Stimulated activated CD8-positive, alpha-beta memory T cell treated with anti-CD3 and anti-CD28 coated beads, Interleukin-15, amount 100 ng/mL, for 4 hours (primary cell): Measurements from ENCODE around the gene PIGS.

ENCODE experiments used
- DNase-seq, 2 donors: peaks; one replicate each; pipeline ENCODE4 v3.0.0-alpha.2; 2020; ENCODE audit warnings: low read depth in 2 of 2

PIGS gene

DNA sequence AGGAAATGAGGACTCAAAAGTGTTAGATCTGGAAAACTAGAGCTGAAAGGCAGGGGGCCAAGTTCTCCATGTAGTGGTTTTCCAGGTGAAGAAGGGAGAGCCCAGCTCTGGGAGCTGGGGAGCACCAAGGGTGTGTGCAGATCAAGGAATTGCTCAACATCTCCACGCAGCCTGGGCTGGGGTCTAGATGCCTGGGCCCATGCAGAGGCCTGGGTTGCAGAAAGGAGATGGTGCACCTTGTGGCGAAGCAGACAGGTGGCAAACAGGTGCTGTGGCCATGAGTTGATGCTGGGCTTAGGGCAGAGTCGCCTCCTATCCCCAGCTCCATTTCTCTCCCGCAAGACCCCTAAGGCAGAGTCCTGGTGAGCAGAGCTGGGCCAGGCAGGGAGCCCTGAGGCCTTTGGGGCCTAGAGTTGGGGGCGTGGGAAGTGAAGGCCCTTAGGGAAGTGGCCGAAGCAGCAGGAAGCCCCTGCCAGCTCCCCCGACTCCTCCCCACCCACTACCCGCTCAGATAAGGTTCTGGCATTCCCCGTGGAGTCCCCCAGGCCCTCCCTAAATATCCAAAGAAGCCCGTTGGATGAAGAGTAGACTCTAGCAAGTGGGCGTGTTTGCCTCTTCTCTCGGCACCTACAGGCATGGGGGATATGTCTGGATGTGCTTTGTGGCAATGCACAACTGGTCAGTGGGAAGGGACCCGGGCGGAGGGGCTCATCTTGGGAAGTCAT is 64.4 kb downstream of the PIGS start:
- no peak for DNase-seq

DNA sequence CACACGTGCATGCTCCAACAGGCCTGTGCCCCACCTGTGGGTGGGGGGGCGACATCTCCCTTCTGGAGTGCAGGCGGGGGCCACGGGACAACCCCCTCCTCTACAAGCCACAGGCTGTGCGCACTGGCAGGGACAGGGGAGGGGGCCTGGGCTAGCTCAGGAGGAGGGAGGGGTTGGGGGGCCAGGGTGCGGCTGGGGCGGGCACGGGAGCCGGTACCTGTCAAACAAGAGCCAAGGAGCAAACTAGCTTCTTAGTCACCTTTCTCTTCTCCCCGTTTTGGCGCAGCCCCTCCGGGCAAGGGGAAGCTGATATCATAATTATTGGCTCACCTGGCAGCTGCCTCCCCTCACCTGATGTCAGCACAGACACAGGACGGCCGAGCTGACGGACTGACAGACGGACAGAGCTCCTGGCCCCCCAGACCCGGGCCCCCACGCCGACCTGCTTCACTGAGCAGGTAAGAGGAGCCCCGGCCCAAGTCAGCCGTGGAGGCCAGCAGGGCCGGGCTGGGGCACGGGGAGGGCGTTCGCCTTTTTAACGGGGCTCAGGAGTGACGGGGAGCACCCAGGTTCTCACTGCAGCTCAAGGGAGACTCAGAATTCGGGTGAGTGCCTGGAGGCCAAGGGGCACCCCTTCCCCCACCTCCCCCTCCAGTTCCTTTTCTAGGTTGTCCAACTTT is 65.2 kb downstream of the PIGS start, which contains the start of gene FOXN1:
Gene FOXN1, plus strand, starts transcription at position 363 of the 680 bp plus-strand sequence. CDS start 17,622 bp downstream, outside the sequence.
- no peak for DNase-seq

DNA sequence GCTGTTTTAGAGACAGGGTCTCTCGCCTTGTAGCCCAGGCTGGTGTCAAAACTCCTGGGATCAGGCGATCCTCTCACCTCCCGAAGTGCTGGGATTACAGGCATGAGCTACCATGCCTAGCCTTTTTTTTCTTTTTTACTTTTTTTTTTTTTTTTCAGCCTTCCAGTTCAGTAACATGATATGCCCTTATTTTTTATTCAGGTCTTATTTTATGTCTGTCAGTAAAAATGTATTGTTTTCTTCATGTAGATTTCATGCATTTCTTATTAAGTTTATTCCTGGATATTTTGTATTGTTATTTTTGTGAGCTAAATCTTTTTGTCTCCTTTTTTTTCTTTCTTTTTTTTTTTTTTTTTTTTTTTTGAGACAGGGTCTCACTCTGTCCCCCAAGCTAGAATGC is 67.9 kb downstream of the PIGS start:
- DNase-seq, result no peak
